ENCODE measurements around the gene GAB1.

DNA sequence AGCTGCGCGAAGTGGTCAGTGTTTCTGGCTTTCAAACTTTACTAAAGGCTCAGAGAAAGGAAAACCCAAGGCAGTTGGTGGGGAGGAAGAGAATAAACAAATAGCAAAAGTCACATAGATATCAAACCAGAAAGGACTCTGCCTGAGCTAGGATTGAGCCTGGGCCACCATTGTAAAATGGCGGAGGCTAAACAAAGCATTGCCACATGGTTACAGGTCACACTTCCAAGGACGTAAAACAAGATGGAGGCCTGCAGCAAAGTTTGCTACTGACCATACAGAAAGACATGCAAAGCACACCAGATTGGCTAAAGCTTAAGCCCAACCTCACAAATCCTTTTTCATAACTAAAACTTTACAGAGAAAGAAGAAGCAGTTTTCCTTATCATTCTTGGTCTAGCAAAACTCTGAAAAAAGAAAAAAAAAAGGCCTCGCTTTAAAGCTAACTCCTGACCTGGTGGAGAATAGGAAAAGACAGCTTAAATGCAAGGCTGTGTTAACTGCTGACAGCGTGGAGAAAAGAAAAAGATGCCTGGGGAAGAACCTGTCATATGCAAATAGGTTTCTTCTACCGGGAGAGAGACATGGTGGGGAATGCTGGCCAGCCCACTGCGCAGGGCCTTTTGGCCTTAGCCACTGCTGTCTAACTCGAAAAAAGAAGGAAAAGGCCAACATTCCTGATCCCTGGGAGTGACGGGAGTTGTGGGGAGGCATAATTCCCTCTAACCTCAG lies 95.0 kb downstream of the GAB1 start:
- TF ChIP-seq CTCF (IDR thresholded peaks at IDR 0.05) (no peak), ZFX (IDR thresholded peaks at IDR 0.05; ENCODE audit: borderline replicate concordance) (no peak)

All from 22Rv1 (cell line).